SK-N-DZ (cell line): Measurements from ENCODE around the gene CEMIP.
"Not testable (repeated sequence)": the region's sequence is repeated elsewhere in the genome, so short reads cannot be mapped to it uniquely, and the experiment has no call there.

Experiments
- DNase-seq: peaks from one replicate; pipeline ENCODE4 v3.0.0-alpha.2; 2015; ENCODE audit warnings: low spot score

CEMIP gene

DNA sequence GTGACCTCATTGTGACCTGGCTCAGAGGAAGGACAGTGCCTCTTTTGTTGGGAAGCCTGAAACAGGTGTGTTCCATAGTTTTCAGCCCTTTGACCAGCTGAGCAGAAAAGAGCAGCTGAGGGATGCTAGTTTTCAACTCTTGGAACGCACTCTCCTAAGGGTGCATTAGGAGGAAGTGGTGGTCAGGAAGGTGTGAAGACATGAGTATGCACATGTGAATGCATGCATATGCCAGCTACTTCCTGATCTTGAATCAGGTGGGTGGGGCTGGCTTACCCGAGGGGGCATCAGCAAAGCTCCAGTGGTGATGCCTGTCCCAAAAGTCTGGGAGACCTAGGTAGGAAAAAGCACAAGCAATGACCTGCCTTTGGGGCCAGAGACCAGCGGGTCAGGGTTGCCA, 23.3 kb upstream of the CEMIP start:
- DNase-seq: no peak

DNA sequence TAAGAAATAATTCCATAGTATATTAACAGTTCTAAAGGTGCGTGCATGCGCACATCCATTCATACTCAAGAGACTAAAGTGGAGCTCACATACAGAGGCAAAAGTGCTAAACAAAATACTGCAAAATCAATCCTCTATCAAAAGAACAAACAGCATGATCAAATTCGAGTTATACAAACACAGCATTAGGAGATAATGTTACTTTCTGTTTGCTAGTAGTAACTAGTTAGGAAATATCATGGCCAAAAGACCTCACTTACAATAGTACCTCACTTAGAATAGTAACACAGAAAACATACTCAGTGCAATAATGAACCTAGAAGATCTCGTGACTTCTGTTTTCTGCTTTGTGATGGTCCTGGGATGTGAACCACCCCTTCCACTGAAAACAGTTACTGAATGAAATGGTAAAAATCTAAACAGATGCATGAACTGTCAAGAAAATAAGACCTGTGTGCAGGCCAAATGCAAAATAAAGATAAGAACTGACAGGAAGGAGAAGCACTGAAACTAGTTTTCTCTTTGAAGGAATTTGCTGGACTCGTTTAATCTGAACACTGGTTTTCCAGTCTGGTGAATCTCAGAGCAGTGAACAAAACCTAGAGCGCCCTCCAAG, 20.9 kb upstream of the CEMIP start:
- no peak for DNase-seq

DNA sequence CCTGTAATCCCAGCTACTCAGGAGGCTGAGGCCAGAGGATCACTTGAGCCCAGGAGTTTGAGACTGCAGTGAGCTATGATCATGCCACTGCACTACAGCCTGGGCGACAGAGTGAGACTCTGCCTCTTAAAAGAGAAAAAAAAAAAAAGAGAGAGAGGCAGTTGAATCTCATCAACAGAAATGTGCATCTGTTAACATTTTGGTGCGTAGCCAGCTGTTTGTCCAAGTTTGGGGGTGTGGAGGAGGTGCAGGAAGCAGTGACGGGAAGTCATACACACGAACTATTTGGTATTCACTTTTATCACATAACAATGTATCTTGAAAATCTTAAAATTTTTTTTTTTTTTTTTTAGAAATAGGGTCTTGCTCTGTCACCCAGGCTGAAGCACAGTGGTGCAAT, 18.2 kb upstream of the CEMIP start:
- no peak for DNase-seq

DNA sequence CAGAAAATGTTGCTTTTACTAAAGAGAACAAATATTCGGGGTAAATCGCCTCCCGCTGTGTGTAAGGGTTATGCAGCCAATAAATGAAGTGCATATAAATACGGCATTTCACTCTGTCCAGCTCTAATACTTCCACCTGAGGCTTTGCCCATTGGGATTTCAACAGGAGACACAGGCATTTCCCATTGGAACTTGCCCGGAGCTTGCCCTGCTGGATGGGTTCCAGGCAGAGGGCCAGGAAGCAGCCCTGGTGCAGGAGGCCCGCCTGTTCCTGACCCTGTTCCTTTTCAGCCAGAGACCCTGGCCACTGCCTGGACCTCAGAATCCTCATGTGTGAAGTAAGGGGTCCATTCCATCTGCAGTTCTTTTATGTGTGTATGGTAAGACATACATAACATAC, 17.4 kb upstream of the CEMIP start:
- no peak for DNase-seq

DNA sequence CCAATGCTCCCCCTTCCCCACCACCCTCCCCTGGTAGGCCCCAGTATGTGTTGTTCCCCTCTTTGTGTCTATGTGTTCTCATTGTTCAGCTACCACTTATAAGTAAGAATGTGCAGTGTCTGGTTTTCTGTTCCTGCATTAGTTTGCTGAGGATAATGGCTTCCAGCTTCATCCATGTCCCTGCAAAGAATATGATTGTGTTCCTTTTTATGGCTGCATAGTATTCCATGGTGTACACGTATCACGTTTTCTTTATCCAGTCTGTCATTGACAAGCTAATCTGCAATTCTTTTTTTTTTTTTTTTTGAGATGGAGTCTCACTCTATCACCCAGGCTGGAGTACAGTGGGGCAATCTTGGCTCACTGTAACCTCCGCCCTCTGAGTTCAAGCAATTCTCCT, 15.9 kb upstream of the CEMIP start:
- not testable (repeated sequence) for DNase-seq

DNA sequence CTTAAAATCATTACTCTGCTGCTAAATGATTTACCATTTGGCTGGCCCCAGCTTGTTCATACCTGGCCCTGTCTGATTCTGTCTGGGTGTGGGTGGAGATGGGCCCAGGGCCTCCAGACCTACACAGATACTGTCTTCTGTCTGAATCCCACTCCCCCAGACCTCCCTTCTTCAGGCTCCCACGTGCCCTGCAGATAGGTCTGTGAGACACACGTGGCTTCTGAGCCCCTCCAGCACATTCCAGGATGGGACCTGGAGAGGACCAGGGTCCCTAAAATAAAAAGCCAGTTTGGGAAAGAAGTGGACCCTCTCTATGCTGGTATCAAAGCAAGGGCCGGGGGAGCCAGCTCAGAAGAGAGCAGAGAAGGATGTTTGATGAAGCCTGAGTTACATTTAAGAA, 14.6 kb upstream of the CEMIP start:
- DNase-seq: no peak

DNA sequence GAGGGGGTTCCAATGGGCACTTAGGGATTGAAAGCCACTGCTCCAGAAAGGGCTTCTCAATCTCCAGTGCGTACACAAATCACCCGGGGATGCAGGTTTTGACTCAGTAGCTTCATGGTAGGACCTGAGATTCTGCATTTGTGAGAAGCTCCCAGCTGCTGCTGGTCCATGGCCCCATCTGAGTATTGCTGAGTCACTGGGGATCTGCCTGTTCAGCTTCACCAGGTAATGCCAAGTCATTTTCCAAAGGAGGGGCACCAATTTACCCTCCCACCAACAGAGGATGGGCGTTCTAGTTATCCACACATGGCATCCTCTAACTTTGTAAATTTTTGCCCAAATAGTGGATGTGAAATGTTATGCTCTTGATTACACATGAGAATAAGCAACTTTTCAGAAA, 12.9 kb upstream of the CEMIP start:
- DNase-seq: no peak

DNA sequence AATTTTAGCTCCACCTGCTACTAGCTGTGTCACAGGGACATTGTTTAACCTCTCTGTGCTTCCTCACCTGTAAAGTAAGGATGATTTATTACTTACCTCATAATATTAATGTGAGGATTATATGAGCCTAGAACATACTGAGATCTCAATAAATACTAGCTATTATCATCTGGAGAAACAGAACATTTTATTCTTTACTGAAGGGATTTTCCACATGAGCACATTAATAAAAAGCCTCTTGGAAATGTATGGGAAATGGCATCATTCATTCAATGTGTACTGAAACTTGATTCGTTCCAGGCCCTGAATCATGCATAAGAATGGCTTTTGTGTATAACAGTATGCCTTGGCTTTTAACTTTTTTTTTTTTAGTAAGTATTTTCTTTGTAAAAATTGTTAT, 11.0 kb upstream of the CEMIP start:
- DNase-seq: no peak

DNA sequence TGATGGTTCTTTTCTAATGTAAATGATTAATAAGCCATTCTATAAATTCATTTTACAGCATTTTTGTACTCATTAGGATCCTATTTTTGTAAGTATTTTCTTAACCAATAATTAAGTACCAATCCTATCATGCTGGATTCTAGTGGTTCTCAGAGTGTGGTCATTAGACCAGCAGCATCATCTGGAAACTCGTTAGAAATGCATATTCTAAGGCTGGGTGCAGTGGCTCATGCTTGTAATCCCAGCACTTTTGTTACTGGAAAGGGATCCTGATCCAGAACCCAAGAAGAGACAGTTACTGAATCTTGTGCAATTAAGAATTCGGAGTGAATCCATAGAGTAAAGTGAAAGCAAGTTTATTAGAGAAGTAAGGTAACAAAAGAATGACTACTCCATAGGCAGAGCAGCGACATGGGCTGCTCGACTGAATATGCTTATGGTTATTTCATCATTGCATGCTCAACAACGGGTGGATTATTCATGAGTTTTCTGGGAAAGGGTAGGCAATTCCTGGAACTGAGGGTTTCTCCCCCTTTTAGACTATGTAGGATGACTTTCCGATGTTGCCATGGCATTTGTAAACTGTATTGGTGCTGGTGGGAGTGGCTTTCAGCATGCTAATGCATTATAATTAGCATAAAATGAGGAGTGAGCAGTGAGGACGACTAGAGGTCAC, 9.9 kb upstream of the CEMIP start:
- DNase-seq: no peak

DNA sequence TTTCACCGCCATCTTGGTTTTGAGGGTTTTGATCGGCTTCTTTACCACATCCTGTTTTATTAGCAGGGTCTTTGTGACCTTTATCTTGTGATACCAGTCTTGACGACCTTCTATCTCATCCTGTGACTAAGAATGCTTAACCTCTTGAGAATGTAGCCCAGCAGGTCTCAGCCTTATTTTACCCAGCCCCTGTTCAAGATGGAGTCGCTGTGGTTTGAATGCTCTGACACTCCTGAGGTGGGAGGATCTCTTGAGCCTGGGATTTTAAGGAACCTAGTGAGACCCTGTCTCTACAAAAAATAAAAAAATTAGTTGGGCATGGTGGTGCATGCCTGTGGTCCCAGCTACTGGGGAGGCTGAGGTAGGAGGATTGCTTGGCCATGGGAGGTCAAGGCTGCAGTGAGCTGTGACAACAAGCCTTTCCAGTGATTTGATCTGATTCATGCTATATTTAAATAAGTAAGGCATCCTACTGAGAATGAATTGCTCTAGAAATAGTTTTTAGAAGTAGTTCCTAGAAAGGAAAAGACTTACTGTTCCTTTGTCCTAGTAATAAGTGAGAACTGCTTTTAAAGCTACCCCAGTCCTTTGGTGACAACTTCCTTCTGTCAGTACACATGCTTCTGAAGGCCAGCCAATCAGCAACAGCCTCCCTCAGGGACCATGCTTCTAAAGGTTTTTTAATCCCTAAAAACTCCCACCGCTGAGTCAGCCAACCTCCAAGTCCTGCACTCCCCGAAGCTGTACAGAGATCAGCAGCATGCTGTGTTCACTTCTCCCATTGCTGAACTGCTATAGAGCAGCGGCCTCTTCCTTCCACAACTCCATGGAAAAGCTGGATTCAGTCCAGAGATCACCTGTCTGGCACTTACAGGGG, 9.1 kb upstream of the CEMIP start:
- no peak for DNase-seq

DNA sequence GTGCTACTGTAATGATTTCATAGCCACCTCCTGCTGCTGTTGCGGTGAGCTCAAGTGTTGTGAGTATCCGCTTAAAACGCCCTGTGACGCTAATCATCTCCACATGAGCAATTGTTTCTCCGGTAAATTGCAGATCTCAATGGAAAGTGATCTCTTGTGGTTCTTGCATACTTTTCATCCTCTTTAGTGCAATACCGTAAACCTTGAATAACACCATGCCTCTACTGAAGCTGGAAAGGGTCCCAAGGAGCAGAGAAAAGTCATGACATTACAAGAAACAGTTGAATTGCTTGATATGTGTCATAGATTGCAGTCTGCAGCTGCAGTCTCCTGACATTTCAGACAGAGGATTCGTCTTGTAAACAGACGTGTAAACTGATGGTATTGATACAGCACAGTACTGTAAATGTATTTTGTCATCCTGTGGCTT, 6.0 kb upstream of the CEMIP start:
- DNase-seq: no peak

DNA sequence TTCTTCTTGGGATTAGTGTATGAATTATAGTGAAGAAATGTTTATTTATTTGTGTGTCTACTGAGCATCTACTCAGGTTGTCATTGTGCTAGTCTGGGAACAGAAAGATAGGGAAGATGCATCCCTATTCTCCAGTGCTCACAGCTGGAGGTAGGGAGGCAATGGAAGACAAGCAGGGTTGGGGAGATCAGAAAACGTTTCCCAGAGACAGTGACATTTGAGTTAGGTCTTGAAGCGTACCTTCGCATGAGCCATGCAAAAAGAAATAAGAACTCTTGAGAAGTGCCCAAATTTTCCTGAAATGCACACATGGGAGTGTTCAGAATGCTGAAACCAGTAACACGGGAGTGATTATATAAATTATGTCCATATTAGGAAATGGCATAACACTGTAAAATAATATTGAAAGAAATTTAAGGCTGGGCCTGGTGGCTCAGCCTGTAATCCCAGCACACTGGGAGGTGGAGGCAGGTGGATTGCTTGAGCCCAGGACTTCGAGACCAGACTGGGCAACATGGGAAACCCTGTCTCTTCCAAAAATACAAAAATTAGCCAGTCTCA, 5.3 kb upstream of the CEMIP start:
- DNase-seq: no peak

DNA sequence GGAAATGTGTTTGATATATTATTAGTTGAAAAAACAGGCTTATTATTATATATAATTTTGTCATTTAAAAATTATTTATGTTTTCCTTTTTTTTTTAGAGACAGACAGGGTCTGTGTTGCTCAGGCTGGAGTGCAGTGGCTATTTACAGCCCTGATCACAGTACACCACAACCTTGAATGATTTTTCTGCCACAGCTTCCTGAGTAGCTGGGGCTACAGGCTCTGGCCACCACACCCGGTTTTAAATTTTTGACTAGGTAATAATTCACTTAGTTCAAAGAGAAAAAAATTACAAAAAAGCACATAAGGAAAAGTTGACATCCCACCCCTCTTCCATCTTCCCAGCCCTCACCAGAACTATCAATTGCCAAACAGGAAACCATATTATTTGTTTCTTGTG, 4.7 kb upstream of the CEMIP start:
- DNase-seq: no peak

DNA sequence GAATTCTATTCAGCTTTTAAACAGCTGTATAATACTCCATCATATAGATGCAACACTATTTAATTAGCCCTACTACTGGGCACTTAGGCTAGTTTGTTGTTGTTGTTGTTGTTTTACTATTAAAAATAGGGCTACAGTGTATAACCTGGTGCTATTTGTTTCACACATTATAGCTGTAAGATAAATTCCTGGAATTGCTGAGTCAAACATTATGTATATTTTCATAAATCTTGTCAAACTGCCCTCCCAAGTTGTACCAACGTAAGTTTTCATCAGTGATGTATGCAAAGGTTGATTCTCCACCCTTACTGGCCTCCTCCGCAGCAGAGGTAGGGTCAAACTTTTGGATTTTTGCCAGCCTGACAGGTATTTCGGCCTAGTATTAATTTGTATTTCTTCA, 3.8 kb upstream of the CEMIP start:
- no peak for DNase-seq

DNA sequence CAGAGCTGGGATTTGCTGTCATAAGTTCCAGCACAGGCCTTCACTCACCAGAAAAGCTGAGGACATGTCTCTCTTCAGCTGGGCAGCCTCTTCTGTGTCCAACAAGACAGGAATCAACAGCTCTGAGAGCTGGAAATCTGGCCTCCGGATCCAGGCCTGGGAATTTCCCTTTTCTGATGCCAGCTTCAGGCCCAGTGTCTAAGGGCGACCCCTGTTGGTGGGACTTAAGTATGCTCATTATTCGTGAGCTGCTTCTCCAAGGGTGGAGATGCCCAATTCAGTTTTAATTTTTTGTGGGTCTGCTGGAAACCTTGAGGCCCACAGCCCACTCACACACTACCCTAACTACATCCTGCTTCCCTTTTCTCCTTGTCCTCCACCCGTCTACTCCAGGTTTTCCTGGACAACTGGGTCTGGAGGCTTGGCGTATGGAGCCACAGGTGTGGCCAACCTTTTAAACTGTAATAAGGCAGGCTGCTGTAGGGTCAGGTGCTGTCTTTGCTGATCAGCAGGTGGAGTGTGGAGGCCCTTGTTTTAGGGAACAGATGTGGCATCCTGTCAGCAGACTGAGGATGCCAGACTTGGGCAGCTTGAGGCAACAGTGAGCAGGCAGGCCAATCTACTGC, 2.6 kb upstream of the CEMIP start:
- DNase-seq: peak; percentile 77

DNA sequence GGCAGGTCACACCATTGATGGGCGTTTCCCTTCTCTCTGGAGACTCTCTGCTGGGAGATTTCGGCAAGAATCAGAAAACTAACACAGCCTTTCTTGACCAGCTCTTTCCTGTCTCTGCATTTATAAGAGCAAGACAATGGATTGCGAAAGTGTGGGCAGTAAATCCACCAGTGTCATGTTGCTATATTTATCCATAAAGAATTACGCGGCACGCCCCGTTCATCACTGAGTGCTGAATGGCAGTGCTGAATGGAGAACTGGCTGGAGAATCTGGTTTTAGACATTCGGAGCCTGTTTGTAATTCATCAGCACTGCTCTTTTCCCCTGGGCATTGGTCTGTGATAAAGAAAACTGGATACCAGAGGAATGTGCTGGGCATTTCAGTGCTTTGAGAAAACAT, 2.0 kb upstream of the CEMIP start:
- DNase-seq: no peak

DNA sequence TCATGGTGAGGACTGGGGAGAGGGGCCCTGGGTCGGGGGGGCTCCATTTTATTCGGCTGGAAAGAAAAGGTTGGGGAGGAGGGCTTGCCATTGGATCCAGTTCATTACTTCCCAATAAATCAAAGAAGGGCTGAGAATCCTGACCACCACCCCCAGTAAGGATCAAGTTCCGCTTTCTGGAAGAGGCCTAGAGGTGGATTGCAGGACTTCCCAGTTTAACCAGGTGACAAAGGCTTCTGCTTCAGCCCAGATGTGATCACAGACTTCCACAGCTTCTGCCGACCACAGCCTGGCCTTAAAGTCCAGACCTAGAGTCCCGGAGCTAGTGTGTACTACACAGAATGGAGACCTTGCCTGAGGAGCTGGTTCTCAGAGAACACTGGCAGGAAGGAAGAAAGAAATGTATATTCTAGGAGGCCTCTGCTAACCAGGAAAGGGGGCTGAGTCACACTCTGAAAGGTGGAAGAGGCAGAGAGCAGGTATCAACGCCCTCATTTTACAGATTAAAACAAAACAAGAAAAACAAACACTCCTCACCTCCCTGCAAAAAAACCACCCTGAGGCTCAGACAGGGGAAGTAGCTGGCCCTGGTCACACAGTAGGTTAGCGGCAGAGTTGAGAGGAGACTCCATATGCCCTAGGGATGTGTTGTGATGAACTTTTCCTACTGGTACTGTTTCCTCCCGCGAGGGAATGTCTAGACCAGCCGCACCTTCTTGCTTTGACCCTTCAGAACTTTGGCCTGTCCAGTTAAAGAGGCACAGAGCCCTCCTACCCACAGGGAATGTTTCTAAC, 1.1 kb upstream of the CEMIP start:
- no peak for DNase-seq

DNA sequence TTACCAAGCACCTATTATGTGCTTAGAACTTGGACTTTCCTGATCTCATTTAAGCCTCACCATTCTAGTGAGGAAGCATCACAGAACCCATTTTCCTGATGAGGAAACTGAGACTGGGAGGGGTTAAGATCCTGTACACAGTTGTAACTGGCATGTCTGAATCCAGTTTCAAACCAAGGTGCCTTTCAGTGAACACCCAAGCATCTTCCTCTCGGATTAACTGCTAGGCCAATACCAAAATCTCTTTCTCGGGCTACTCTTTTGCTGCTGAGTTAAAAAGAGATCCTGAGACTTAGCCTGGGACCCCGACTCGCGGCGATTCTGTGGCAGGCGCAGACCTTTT, 578 bp upstream of the CEMIP start:
- DNase-seq: no peak

DNA sequence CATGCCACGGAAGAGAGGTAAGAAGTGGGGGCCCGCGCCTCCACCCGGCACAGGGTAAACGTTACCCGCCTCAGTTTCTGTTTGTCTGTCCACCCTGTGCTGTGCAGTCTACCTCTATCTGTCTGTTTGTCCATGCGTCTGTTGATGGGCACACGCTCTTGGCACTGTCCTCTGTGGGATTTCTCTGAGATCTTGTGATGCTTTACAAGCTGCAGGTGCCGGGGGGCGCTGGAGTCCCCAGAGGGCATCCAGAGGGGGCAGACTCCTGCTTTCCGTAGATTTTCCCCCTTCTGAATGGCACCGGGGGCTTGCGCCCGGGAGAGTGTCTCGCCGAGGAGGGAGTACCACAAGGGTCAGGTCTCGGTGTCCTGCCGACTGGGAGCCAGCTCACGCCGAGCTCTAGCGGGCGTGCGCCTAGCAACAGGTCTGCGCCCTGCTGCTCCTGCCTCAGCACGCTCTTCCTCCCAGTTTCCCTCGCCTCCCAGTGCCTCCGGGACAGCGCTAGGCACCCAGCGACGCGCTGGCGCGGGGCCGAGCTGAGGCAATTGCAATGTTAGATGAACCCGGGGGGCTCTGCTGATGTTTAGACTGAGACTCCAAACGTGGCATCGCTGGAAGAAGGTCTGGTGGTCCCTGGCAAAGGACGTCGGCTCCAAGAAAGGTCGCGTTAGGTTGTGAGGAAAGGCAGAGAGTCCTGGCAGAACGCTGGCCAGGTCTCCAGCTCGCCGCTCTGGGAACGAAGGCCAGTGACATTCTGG, 667 bp downstream of the CEMIP start:
- peak; percentile 57 for DNase-seq

DNA sequence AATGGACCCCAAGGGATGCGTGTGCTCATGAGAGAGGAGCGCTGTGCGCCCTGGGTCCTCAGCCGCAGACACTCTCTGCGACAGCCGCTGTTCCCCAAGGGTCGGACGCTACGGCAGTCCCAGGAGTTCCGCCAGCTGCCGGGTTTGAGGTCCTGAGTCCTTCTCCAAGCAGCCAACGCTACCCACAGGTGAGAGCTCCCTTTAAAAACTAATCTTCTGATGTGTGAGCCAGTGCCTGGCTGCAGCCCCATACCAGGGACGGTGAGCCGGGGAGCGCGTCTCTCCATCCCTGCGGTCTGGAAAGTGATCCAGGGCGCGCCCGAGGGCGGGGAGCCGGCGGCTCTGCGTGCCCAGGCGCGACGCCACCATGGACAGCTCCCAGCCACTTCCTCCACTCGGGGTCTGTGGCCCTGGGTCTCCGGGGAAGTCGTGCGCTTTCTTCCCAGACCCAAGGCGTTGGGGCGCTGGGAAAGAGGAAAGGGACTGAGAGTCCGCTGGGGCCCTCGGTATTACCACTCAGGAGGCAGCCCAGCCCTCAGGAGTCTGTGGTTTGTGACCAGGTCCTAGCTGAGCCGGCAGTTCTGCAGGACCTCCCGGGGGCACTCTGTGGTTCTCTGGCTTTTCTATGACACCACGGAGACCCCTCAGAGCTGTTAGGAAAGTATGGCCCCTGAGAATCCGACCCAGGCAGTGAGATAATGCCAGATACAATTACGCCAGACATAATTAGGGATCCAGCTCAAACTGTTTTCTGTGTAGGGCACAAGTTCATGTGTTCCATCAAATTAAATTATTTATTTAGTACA, 1.4 kb downstream of the CEMIP start:
- no peak for DNase-seq
